Activated CD4-positive, CD25-positive, alpha-beta regulatory T cell (primary cell): Measurements from ENCODE around the gene TBC1D1.
"Not testable (repeated sequence)": the region's sequence is repeated elsewhere in the genome, so short reads cannot be mapped to it uniquely, and the experiment has no call there.

Experiments used
- DNase-seq, 4 experiments: peaks; one replicate each; lab custom pipeline; 2025; lab: John Stamatoyannopoulos, UW

TBC1D1 gene

DNA sequence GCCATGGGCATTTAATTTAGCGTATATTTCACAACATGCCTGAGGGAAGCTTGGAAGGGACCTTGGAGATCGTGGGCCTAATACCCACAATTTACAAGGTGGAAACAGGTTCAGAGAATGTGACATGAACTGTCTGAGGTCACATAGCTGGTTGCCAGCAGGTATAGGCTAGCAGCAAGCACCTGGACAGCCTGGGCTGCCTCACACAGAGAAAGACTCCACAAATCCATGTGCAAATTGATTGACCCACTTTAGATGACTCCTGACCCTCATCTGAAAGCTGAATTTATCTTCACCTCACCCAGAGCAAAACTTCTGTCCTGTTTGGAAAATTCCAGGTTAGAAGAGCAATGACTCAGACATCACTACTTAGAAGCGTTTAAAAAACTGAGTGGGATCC lies 75.2 kb downstream of the TBC1D1 start:
- DNase-seq = no peak

DNA sequence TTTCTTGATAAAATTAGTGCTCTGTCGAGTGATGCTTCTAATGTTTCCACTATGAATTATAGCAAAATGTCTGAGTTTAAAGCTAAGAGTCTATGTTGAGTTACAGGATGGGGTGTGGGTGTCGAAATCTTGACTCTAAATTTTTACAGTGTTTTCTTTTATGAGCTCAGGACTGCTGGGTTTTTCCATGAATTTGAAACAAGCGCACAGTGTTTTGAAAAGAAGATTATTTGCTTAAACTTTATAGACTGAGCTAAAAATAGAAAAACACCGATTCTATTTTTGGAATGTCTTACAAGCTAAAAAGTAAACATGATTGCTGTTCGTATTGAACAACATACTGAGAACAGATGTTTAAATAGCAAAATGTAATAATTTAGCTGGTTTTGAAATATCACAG lies 76.9 kb downstream of the TBC1D1 start:
- DNase-seq = no peak

DNA sequence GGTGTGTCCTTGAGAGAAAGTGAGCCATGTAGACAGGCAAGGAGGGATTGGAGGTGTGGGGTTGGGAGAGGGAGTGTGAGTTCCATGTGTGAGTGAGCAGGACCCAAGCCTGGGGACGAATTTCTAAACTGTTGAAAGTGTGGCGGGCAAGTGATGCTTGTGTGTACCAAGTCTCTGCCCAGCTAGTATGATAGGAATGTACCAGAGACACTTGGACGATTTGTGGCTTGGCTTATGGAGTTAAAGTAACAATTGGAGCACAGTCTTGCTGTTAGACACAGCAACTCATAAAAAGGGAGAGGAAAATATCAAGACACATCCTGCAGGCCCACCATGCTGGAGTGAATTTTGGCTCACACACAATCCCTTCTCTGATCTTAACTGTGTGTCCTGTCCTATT lies 77.9 kb downstream of the TBC1D1 start:
- DNase-seq = no peak

DNA sequence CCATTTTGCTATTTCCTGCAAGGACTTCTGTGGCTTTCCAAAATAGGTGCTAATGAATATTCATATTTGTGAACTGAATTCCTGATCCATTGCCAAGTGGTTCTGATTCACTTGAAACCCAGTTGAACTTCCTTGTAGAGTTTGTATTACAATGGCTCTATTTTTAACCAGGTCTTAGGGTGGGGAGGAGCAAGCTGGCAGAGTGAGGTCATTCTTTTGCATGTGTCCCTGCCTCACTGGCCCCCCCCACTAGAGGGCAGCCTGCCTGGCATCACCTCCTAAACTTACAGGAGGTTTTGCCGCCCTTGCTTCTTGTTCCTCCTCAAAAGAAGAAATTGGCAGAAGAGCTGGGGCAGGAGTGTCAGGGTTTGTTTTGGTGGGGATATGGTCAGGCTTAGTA lies 79.8 kb downstream of the TBC1D1 start:
- peak; percentile 23 to 36 (median 28) for DNase-seq

DNA sequence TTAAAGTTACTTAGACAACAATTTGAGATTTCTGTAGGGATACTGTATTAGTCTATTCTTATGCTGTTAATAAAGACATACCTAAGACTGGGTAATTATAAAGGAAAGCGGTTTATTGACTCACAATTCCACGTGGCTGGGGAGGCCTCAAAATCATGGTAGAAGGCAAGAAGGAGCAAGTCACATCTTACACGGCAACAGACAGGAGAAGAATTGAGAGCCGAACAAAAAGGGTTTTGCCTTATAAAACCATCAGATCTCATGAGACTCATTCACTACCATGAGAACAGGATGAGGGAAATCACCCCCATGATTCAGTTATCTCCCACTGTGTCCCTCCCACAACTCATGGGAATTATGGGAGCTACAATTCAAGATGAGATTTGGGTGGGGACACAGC lies 80.3 kb downstream of the TBC1D1 start:
- no peak for DNase-seq

DNA sequence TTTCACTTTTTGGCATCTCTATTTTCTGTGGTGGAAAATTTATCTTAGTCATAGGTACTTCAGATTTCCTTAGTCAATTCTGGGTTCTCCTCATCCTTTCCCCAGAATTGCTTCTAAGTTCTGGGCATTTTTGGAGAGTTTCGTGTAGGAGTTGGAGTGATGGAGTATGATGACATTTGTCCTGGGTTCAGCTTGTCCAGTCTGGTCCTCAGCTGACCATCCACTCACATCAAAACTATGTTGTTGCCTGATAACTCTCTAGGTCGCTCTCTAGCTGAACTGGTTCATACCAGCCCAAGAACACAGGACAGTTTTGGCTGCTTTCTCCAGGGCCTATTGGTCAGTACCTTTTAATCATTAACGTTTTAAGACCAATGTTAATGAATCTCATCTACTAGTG lies 82.6 kb downstream of the TBC1D1 start:
- DNase-seq = no peak

DNA sequence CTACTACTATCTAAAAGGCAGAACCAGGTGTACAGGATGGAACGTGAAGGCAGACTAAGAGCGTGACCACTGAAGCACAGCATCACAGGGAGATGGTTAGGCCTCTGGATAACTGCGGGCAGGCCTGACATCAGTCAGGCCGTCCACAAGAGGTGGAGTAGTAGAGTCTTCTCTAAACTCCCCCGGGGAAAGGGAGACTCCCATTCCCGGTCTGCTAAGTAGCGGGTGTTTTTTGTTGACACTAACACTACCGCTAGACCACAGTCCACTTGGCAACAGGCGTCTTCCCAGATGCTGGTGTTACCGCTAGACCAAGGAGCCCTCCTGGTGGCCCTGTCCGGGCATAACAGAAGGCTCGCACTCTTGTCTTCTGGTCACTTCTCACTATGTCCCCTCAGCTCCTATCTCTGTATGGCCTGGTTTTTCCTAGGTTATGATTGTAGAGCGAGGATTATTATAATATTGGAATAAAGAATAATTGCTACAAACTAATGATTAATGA lies 84.5 kb downstream of the TBC1D1 start:
- DNase-seq = not testable (repeated sequence)

DNA sequence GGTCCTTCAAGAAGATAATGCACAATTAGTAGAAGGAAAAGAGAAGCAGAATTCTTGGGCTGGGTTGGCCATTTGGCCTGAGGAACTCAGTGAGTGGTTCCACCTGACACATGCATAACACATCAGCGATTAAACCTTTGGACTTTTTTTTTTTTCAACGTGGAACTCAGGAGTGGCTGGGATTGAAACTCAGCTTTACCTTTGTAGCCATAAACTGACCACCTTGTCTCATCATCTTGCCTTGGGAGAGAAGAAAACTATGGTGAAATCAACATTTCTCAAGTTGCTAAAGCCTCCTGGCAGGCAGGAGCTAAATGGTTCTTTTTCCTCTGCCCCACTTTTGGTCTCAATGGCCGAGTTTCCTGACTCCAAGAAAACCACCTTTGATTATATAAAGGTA lies 85.6 kb downstream of the TBC1D1 start:
- no peak for DNase-seq

DNA sequence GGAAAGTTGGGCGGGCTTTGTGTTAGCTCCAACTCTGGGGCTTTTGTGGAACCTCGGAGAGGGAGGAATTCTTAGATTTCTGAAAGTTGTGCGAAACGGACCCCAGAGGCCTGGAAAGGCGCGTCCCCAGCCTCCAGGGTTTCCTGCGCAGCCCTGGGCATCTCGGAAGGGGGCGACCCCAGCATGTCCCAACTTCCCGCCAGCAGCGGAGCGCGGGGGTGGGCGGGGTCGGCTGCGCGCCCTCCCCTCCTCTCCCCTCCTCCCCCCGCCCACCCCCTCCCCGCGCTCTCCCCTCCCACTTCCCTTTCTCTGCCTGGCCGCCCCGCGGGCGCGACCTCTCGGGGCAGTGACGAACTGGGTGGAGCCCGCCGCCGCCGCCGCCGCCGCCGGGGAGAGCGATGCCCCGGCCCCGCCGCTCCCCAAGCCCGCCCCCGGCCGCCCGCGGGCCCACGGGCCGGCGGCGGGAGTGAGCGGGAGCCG lies 86.1 kb downstream of the TBC1D1 start:
- DNase-seq = peak; percentile 37 to 63 (median 51)

DNA sequence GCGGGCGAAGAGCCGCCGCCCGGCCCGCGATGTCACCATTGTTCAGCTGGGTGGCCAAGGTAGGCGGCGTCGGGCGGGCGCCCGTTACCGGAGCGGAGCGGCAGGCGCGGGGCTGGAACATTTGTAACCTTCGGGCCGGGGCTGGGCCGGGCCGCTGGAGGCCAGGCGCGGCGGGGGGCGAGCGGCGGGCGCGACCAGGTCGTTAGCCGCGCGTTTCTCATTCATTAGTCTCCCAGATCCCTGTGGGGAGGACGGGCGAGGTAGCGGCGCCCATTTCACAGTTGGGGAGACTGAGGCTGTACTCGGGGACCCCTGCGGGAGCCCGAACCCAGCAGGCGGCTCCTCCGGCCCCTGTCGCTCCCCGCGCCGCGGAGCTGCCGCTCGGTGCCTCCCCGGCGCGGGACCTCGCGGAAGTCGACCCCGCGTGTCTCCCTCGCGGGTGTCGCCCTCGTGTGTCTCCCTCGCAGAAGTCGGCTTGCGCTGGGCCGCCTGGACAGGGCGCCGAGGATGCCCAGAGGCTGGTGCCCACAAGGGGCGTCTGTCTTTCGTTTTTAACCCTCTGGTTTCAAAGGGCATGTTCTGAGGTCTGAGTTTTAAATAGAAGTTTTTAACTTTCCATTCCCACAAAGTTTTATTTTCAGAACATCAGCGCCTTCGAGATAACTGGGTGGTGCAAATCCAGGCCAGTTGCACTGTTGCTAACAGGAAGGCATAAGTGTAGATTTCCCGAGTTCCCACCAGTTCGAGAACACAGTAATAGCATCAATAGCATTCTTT lies 86.8 kb downstream of the TBC1D1 start:
- peak; percentile 32 to 58 (median 48) for DNase-seq

DNA sequence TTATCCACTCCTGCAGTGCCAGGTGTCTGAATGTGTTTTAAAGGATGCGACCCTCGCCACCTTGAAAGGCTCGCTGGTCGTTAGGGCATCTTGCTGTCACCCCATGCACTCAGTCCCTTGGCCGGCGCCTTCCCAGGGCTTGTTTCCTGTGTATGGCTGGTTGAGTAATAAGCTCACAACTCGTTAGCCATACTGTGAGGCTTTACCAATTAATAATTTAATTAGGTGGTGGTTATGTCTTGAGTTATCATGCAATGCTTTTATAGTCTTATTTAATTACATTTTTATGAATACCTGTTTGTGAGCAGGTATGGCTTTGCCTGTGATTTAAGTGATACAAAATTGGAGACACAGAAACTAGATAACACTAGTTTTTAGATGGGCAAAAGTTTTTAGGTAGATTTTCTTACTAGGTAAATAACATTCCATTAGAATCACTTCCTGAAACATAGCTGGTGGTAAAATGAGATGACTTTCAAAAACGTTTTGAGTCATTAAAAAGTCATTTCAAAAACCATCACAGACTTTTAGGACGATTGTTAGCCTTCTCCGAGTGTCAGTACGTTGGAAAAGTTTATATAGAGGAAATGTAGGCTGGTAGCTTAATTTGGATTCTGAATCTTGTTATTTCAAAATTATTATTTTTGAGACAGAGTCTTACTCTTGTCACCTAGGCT lies 87.5 kb downstream of the TBC1D1 start:
- DNase-seq = no peak

DNA sequence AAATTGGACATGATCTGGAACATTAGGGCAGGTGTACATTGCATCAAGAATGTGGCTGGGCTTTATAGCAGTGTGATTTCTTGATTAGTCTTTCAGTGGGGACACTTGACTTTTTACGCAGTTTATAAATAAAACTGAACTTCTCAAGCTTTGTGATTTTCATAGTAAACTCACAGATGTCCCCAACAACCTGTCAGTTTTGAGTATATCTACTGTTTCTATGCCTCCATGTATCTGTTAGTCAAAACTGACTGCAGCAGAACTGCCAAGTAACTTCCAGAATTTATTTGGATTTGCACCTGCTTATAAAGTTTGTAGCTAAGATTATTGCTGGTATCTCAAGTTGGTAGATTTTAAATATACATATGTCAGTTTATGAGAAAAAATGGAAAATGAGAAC lies 89.4 kb downstream of the TBC1D1 start:
- DNase-seq = no peak

DNA sequence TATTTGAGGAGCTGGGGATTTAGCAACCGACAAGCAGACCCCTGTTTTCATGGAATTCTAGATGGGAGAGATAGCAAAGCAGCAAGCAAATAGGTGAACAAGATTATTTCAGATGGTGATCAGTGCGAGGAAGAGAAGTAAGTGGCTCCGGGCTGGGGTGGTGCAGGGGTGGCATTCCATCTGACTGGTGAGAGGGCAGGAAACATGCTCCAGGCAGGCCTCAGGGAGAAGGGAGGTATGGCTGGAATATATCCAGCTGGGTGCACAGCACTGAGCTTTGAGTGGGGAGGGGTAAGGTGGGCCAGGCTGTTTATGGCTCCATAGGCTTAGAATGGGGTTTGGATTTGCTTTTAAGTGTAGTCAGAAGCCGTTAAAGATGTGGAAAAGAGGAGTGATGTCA lies 90.5 kb downstream of the TBC1D1 start:
- no peak for DNase-seq

DNA sequence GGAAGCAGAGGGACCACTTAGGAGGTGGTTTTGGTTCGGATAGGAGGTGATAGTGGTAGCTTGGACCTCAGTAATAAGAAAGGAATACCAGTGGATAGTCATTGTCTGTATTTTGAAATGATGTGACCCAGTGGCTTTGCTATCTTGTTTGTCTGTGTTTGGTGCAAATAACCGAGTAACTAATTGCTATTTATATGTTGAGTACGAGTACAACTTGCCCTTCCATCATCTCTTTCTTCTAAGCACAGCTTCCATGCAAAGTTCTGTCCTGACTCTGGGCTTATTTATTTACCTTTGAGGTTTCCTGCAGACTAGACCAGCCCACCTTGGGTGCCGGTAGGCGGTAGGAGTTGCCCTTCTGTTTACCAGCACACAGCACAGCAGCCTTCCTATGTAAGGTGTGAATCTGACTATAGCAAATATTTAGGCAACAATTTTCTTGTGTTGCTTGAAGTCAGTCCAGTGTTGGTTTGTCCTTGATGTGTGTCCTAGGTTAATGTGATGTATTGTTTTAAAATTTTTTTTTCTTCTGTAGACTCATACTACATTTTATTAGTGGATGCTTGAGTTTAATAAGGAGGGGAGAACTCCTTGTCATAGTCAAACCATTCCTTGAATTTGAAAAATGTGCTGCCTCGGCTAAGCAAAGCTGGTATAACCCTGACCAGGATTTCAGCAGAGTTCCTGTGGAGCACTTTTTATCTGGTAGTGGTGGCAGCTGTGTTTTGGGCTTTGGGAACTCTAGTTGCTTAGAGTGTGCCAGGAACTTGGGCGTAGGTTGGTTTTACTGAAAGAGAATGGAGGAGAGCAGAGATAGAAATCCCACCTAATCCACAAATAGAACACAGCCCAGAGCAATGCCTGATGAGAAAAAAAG lies 91.2 kb downstream of the TBC1D1 start:
- DNase-seq = no peak

DNA sequence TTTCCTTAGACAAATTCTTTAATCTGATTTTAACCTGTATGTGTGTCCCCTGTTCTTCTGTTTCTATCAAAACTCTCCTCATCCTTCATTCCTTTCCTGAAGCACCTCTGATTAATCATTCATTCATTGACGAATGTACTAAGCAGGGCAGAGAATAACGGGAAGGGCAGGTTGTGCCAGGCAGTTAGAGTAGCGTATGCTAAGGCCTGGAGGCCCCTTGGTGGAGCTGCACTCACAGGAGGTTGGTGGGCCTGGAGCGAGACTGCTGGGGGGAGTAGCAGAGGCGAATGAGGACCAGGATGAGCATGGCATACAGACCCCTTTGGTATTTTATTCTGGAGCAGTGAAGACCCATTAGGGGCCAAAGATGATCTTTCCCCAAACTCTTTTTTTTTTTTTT lies 91.9 kb downstream of the TBC1D1 start:
- no peak for DNase-seq

DNA sequence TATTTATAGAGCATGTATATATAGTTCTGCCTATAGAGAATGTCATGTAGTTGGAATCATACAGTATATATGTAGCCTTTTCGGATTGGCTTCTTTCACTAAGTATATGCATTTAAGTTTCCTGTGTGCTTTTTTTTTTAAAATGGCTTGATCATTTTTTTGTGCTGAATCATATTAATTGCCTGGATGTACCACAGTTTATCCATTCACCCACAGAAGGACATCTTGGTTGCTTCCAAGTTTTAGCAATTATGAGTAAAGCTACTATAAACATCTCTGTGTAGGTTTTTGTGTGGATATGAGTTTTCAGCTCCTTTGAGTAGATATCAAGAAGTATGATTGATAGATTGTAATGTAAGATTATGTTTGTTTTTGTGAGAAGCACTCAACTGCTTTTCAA lies 93.1 kb downstream of the TBC1D1 start:
- DNase-seq = no peak

DNA sequence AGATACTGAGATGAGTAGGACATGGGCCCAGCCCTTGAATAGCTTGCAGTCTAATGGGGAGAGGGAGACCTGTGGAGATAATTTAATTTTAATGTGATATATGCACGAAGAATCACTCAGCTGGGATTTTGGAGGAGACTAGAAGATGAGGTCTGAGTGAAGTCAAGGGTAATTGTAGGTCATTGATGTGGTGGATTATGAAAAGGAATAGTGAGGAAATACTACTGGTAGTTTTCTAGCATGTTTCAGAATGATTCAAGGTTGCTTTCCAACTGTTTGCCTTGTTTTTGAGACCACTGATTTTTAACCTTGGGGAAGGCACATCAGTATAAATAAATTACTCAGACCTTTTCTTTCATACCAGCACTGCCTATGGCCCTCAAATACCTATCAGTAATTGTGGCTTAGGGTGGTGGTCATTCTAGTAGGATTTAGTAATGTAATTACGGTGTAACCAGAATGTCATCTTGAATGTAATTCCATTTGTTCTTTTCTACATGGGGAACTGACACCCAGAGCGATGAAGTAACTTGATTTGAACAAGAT lies 94.9 kb downstream of the TBC1D1 start:
- DNase-seq = no peak

DNA sequence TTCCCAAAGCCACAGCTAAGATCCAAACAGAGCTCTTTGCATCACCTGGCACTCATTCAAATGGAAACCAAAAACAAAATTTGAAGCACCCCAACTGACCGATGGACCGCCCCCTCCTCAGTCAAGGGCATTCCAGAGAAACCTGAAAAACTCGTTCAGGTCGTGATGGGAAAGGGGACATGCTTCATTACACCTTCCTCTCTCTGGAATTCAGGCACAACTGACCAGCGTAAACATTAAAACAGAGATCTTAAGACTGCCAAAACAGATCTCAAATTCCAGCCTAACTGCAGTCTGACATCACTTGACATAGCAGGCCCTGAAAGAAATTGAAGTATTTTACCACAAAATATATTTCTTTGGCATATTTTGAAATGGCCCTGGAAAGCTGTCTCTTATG lies 97.8 kb downstream of the TBC1D1 start:
- no peak for DNase-seq

DNA sequence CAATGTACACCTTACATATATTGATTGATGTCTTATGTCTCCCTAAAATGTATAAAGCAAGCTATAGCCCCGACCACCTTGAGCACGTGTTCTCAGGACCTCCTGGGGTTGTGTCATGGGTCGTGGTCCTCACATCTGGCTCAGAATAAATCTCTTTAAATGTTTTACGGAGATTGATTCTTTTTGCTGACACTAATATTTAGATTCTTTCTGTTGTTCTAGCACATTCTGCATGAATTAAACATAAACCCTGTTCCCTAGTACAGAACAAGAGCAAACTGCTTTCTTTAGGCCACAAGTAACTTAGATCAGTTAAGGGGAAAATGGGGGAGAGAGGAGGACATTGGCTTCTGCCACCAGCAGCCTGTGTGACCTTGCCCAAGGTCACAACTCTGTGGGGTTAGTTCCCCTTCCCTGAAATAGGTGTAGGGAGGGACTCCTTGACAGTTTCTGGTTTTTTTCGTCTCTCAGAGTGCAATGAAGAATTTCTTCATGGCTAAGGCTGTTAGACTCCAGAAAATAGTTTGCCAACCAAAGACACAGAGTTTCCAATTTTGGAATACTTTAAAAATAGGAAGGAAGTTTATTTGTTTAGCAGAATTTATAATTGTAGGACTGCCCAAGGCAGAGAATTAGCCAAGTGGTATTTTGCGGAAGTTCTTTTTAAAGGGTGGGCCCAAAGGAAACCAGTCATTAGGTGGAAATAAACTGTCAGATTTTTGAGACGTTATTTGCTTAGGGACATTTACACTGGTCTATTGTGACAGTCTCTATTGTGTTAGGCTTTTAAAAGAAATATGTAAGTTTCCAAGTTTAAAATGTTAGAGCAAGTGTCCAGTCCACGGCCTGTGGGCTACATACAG lies 98.7 kb downstream of the TBC1D1 start:
- DNase-seq = no peak

DNA sequence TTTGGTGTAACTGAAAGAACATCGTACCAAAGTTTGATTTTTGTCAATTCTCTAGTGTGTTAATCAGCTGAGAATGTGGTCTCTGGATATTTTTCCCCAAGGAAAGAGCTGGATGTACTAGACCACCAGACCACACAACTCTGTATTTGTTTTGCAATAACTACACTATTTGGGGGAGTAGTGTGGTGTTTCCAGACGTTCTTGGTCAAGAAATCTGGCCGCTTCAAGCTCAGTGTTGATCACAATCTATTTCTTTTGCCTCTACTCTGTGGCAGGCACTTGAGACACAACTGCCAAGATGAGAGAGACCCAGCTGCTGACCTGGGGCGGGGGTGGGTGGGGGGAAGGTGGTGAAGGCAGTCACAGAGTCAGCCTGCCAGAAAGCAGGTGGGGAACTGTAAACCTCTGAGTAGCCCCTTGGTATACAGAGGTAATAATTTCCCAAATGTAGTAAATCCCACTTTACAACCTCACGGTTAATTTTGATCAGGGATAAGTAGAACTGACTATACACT lies 99.9 kb downstream of the TBC1D1 start:
- no peak for DNase-seq
